ENCODE measurements around the gene NDST3. TPM values are rescaled to one million over a fixed set of nuclear protein-coding genes. Genes with fewer than 3 reads are reported as not detected.

NDST3 gene
- total RNA-seq, 4 donors from 2014 or later: 0.13 TPM; not detected in 3

GRCh38 chr4:118171381-118171780 is 137.1 kb downstream of the NDST3 start:
- no peaks in the 10 kb centered on the region for H3K4me1 ChIP-seq

GRCh38 chr4:118173126-118173525 is 138.8 kb downstream of the NDST3 start:
- TF ChIP-seq EP300 (IDR thresholded peaks at IDR 0.05): no peak
- TF ChIP-seq POLR2AphosphoS5 (IDR thresholded peaks at IDR 0.05): no peak
- no peak for TF ChIP-seq CTCF (IDR thresholded peaks at IDR 0.05)
- no peak for TF ChIP-seq POLR2A (IDR thresholded peaks at IDR 0.05)
- H3K9me3 ChIP-seq: no peaks in the 10 kb centered on the region
- ATAC-seq: no peak
- H3K27ac ChIP-seq: no peak overlapping the region
- H3K36me3 ChIP-seq: no peaks in the 10 kb centered on the region
- H3K27me3 ChIP-seq: no peaks in the 10 kb centered on the region
- H3K4me1 ChIP-seq: no peaks in the 10 kb centered on the region
- no peak overlapping the region for H3K4me3 ChIP-seq

More at GRCh38 chr4:118171381-118171780, 137.1 kb downstream of the NDST3 start:
- Histone ChIP-seq H3K27me3 (no peaks in the 10 kb centered on the region), H3K9me3 (peaks cover 0 to 13% (median 0%) of the 10 kb centered on the region in 3 donors), H3K36me3 (no peaks in the 10 kb centered on the region), H3K27ac (no peak overlapping the region), H3K4me3 (no peak overlapping the region)
- no peak for ATAC-seq
- WGBS, 2 donors (ENCODE audit: low coverage in 1 of 2): 78 to 93% methylated on average over 3 of the region's 4 CpGs
- TF ChIP-seq CTCF (IDR thresholded peaks at IDR 0.05): no peak
- TF ChIP-seq EP300 (IDR thresholded peaks at IDR 0.05): no peak
- no peak for TF ChIP-seq POLR2A (IDR thresholded peaks at IDR 0.05)
- no peak for TF ChIP-seq POLR2AphosphoS5 (IDR thresholded peaks at IDR 0.05)

GRCh38 chr4:118173956-118174725 is 139.9 kb downstream of the NDST3 start:
- H3K9me3 ChIP-seq: no peaks in the 10 kb centered on the region
- H3K27ac ChIP-seq: no peak overlapping the region
- H3K36me3 ChIP-seq: no peaks in the 10 kb centered on the region
- no peaks in the 10 kb centered on the region for H3K4me1 ChIP-seq
- WGBS, 2 donors (ENCODE audit: low coverage in 1 of 2): 0 to 16% methylated on average over 4 of the region's 4 CpGs
- no peak for TF ChIP-seq CTCF (IDR thresholded peaks at IDR 0.05)
- no peak for TF ChIP-seq POLR2AphosphoS5 (IDR thresholded peaks at IDR 0.05)
- no peak for TF ChIP-seq EP300 (IDR thresholded peaks at IDR 0.05)
- TF ChIP-seq POLR2A (IDR thresholded peaks at IDR 0.05): no peak
- ATAC-seq: no peak
- no peak overlapping the region for H3K4me3 ChIP-seq
- H3K27me3 ChIP-seq: no peaks in the 10 kb centered on the region

- no peak for TF ChIP-seq POLR2AphosphoS5 (IDR thresholded peaks at IDR 0.05)
- TF ChIP-seq POLR2A (IDR thresholded peaks at IDR 0.05): no peak
- no peak for TF ChIP-seq EP300 (IDR thresholded peaks at IDR 0.05)
- TF ChIP-seq CTCF (IDR thresholded peaks at IDR 0.05): no peak
- Histone ChIP-seq H3K27me3 (no peaks in the 10 kb centered on the region), H3K36me3 (no peaks in the 10 kb centered on the region), H3K4me1 (no peaks in the 10 kb centered on the region), H3K4me3 (no peak overlapping the region), H3K9me3 (no peaks in the 10 kb centered on the region), H3K27ac (no peak overlapping the region)
- 75 to 80% methylated on average over 1 to 4 of the region's 4 CpGs for WGBS, 2 donors (ENCODE audit: low coverage in 1 of 2)
- no peak for ATAC-seq
These were observed 141.2 kb downstream of the NDST3 start for GRCh38 chr4:118175506-118175905.

- H3K27me3 ChIP-seq: no peaks in the 10 kb centered on the region
- no peak for TF ChIP-seq CTCF (IDR thresholded peaks at IDR 0.05)
- ATAC-seq: no peak
- no peak overlapping the region for H3K4me3 ChIP-seq
- H3K4me1 ChIP-seq: no peaks in the 10 kb centered on the region
- H3K9me3 ChIP-seq: no peaks in the 10 kb centered on the region
- no peak overlapping the region for H3K27ac ChIP-seq
- H3K36me3 ChIP-seq: no peaks in the 10 kb centered on the region
These were observed 142.8 kb downstream of the NDST3 start for GRCh38 chr4:118177126-118177525.

Measured in gastroesophageal sphincter (tissue), 4 donors.